AG04450 (cell line): ENCODE results near the gene OPCML. TPM values are rescaled to one million over a fixed set of nuclear protein-coding genes. Genes with fewer than 3 reads are reported as not detected.

ENCODE experiments used
- CTCF ChIA-PET: fragments of 300-600, 350-600 bp; formaldehyde crosslinking; extraction: SDS; loops from one replicate; lab custom pipeline; 2022; ENCODE audit warnings: antibody characterized with exemption, inconsistent platforms; lab: Charles Lee
- POLR2A ChIA-PET: fragments of 350-600 bp; formaldehyde crosslinking; extraction: SDS; loops from one replicate; lab custom pipeline; 2021; ENCODE audit warnings: antibody characterized with exemption, inconsistent platforms; lab: Yijun Ruan, JAX
- DNase-seq: peaks from one replicate; pipeline ENCODE4 v3.0.0-alpha.2; 2011; ENCODE audit warnings: low read depth, low spot score
- H3K27ac ChIP-seq: one replicate; pipeline ENCODE4 v1.5.1; 2012; ENCODE audit warnings: low read depth, low read length, control low read depth
- H3K27me3 ChIP-seq: one replicate; pipeline ENCODE4 v1.6.0; 2012; ENCODE audit warnings: low read length; ENCODE audit not compliant: control insufficient read depth, insufficient read depth
- H3K4me3 ChIP-seq: 2 replicates; pipeline ENCODE4 v1.5.1; 2011; ENCODE audit warnings: mild to moderate bottlenecking, low read depth, low read length, control low read depth
- H3K9me3 ChIP-seq: 2 replicates; pipeline ENCODE4 v1.5.1; 2012; ENCODE audit warnings: low read length; ENCODE audit not compliant: control insufficient read depth, insufficient read depth
- polyA plus RNA-seq: library from polyadenylated mRNA; depleted of rRNA; stranded (reverse); fragments of >200 nt; gene quantifications from 2 replicates; pipeline ENCODE4 v1.2.3, GENCODE V29; 2011
- TF ChIP-seq, protein P1 (sequence below): IDR thresholded peaks from 2 replicates; pipeline ENCODE4 v1.5.1; 2011; ENCODE audit warnings: low read depth, low read length, control low read depth, inconsistent platforms

Gene OPCML
- polyA plus RNA-seq, 1 experiment, result 1.1 TPM

GRCh38 chr11:132999516-132999915, 532.8 kb downstream of the OPCML start:
- CTCF ChIA-PET, result interaction anchor here (0.6 kb wide), 3 partner anchors 32 to 1087 kb away, joined by 4 to 7 read pairs (median 4); no protein-coding TSS in a partner anchor
- no peak overlapping the region for H3K27ac ChIP-seq
- peaks cover 5% of the 10 kb centered on the region for H3K27me3 ChIP-seq
- DNase-seq, result no peak
- H3K4me3 ChIP-seq, result no peak overlapping the region
- no peaks in the 10 kb centered on the region for H3K9me3 ChIP-seq
- POLR2A ChIA-PET, result no interaction called here
- TF ChIP-seq, protein P1, sequence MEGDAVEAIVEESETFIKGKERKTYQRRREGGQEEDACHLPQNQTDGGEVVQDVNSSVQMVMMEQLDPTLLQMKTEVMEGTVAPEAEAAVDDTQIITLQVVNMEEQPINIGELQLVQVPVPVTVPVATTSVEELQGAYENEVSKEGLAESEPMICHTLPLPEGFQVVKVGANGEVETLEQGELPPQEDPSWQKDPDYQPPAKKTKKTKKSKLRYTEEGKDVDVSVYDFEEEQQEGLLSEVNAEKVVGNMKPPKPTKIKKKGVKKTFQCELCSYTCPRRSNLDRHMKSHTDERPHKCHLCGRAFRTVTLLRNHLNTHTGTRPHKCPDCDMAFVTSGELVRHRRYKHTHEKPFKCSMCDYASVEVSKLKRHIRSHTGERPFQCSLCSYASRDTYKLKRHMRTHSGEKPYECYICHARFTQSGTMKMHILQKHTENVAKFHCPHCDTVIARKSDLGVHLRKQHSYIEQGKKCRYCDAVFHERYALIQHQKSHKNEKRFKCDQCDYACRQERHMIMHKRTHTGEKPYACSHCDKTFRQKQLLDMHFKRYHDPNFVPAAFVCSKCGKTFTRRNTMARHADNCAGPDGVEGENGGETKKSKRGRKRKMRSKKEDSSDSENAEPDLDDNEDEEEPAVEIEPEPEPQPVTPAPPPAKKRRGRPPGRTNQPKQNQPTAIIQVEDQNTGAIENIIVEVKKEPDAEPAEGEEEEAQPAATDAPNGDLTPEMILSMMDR, result no peak

GRCh38 chr11:132999031-132999430, 533.3 kb downstream of the OPCML start:
- Histone ChIP-seq H3K4me3 (no peak overlapping the region), H3K9me3 (no peaks in the 10 kb centered on the region), H3K27ac (no peak overlapping the region), H3K27me3 (peaks cover 9% of the 10 kb centered on the region)
- POLR2A ChIA-PET, result no interaction called here
- CTCF ChIA-PET, result interaction anchor here (0.6 kb wide), 3 partner anchors 32 to 1086 kb away, joined by 4 to 7 read pairs (median 4); no protein-coding TSS in a partner anchor
- TF ChIP-seq, protein P1, result no peak
- no peak for DNase-seq

DNA sequence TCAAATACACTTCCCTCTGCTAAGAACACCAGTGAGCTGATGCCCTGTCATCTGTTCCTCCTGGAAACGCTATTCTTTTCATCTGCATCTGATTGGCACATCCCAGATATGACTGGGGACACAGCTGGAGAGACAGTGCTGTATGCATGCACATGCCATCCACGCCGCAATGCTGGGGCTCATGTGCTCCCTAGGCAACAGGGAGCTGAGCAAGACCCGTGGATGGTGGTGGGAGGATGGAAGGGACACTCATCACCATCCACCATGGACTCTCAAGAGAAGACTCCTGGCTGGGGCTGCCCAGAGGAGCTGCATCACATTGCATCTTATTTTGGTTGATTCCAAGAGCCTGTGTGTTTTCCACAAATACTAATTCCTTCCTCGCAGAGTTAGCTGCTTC, 534.9 kb downstream of the OPCML start:
- Histone ChIP-seq H3K27ac (no peak overlapping the region), H3K4me3 (no peak overlapping the region), H3K27me3 (peaks cover 23% of the 10 kb centered on the region), H3K9me3 (no peaks in the 10 kb centered on the region)
- TF ChIP-seq, protein P1, result no peak
- CTCF ChIA-PET, result no interaction called here
- POLR2A ChIA-PET, result no interaction called here
- no peak for DNase-seq

- no peak overlapping the region for H3K4me3 ChIP-seq
These were observed 537.3 kb downstream of the OPCML start for GRCh38 chr11:132994966-132995365.

DNA sequence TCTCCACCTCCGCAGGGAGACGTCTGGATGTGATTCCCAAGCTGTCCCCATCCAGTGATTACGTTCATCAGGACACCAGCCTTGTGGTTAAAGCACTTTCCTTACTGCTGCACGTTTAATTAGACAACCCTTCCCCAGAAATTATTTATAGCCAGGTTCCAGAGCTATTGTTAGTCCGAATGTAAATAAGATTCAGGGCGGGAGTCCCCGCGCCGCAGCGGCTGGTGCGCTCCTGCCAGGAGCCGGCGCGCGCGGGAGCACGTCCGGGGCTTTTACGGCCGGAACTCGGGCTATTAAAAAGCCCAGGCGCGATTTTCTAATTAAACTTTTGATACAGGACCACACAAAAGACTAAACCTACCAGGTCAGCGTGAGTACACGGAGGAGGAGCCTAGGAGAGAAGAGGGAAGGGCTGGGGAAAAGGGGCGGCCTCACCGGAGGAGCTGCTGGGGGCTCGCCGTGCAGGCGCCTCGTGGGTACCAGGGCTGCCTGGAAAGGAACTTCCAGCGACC, 538.3 kb downstream of the OPCML start:
- Histone ChIP-seq H3K27me3 (peaks cover 32% of the 10 kb centered on the region), H3K4me3 (no peak overlapping the region)
- CTCF ChIA-PET, result no interaction called here

More at GRCh38 chr11:132994966-132995365, 537.3 kb downstream of the OPCML start:
- TF ChIP-seq, protein P1, result no peak
- CTCF ChIA-PET, result no interaction called here
- no peak for DNase-seq
- Histone ChIP-seq H3K27me3 (peaks cover 29% of the 10 kb centered on the region), H3K9me3 (no peaks in the 10 kb centered on the region), H3K27ac (no peak overlapping the region)
- POLR2A ChIA-PET, result no interaction called here

More for the DNA sequence above, 538.3 kb downstream of the OPCML start:
- H3K9me3 ChIP-seq, result no peaks in the 10 kb centered on the region
- POLR2A ChIA-PET, result no interaction called here
- no peak for DNase-seq
- TF ChIP-seq, protein P1, result no peak
- H3K27ac ChIP-seq, result no peak overlapping the region
